ENCODE results near the gene TEPSIN. TPM values are rescaled to one million over a fixed set of nuclear protein-coding genes. Genes with fewer than 3 reads are reported as not detected.

Gene TEPSIN
- total and polyA plus RNA-seq, 4 donors, result 20.7 to 48.7 (median 31.1) TPM

DNA sequence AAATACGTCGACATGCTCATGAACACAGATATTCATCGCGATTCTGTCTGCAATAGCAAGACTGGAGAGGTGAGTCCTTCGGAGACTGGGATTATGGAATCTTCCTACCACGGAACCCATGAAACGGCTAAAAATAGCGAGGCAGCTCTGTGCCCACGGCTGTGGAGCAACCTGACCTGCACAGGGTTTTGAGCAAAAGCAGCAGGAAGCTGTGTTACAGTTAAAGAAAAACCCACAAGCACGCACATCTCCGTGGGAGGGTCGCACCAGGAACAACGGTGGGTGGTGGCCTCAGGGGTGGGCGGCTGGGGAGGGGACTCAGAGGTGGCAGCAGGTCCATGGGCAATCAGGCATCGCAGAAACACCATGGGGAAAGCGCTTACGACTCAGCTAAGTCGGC, 31.4 kb upstream of the TEPSIN start:
- H3K9ac ChIP-seq (ENCODE audit: insufficient read depth in 1 of 2, low read length in 2 of 2), result no peak overlapping the region
- ATAC-seq (ENCODE audit: insufficient read depth, low FRiP score), result no peak
- H3K27me3 ChIP-seq (ENCODE audit: control insufficient read depth in 3 of 3, insufficient read depth in 3 of 3, low read length in 2 of 3), result no peaks in the 10 kb centered on the region
- no peaks in the 10 kb centered on the region for H3K9me3 ChIP-seq (ENCODE audit: control insufficient read depth in 4 of 4, insufficient read depth in 3 of 4, low read length in 3 of 4)
- TF ChIP-seq, protein P1, sequence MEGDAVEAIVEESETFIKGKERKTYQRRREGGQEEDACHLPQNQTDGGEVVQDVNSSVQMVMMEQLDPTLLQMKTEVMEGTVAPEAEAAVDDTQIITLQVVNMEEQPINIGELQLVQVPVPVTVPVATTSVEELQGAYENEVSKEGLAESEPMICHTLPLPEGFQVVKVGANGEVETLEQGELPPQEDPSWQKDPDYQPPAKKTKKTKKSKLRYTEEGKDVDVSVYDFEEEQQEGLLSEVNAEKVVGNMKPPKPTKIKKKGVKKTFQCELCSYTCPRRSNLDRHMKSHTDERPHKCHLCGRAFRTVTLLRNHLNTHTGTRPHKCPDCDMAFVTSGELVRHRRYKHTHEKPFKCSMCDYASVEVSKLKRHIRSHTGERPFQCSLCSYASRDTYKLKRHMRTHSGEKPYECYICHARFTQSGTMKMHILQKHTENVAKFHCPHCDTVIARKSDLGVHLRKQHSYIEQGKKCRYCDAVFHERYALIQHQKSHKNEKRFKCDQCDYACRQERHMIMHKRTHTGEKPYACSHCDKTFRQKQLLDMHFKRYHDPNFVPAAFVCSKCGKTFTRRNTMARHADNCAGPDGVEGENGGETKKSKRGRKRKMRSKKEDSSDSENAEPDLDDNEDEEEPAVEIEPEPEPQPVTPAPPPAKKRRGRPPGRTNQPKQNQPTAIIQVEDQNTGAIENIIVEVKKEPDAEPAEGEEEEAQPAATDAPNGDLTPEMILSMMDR (IDR thresholded peaks at IDR 0.05; ENCODE audit: control extremely low read depth, extremely low read depth), result no peak
- DNase-seq, result no peak
- no peak overlapping the region for H3K4me3 ChIP-seq
- peaks cover 12 to 59% (median 28%) of the 10 kb centered on the region in 4 donors for H3K36me3 ChIP-seq (ENCODE audit: control insufficient read depth in 4 of 4, insufficient read depth in 4 of 4, low read length in 4 of 4)
- H3K4me1 ChIP-seq (ENCODE audit: control insufficient read depth in 5 of 5, insufficient read depth in 5 of 5, low read length in 5 of 5), result no peaks in the 10 kb centered on the region
- WGBS, 2 donors, result 73 to 89% methylated on average over 18 of the region's 18 CpGs
- H3K27ac ChIP-seq (ENCODE audit: low read depth in 1 of 2, low read length in 1 of 2), result no peak overlapping the region

DNA sequence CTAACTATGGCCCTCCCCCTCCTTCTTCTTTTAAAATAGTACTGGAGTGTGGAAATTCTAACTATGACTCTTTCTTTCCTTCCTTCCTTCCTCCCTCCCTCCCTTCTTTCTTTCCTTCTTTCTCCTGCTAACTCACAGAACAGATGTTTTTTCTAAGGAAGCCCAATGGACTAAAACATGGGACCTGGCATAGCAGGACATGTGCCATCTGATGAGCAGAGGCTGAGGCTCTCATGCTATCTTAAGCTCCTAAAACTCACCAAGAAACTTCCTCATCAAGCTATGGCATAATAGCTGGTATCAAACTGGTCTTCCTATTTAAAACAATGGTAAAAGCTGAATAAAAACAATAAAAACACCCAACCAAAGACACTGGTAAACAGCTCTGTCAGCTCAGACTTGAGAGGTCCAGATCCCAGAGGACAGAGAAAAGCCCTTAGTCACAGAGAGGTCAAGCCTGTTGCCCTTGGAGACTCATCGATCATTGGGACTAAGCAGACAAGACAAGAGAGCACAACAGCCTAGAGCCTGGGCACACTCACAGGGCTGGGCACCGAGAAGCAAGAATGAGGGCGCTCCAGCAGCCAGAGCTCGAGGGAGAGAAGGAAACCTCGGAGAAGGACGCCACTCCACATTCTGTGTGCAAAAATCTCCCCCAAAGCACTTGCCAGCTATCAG, 28.7 kb upstream of the TEPSIN start:
- ATAC-seq (ENCODE audit: insufficient read depth, low FRiP score), result no peak
- no peak overlapping the region for H3K27ac ChIP-seq (ENCODE audit: low read depth in 1 of 2, low read length in 1 of 2)
- TF ChIP-seq, protein P1 (IDR thresholded peaks at IDR 0.05; ENCODE audit: control extremely low read depth, extremely low read depth), result no peak
- DNase-seq, result no peak
- no peaks in the 10 kb centered on the region for H3K27me3 ChIP-seq (ENCODE audit: control insufficient read depth in 3 of 3, insufficient read depth in 3 of 3, low read length in 2 of 3)
- H3K36me3 ChIP-seq (ENCODE audit: control insufficient read depth in 4 of 4, insufficient read depth in 4 of 4, low read length in 4 of 4), result peaks cover 4 to 61% (median 16%) of the 10 kb centered on the region in 4 donors
- no peak overlapping the region for H3K9ac ChIP-seq (ENCODE audit: insufficient read depth in 1 of 2, low read length in 2 of 2)
- no peaks in the 10 kb centered on the region for H3K9me3 ChIP-seq (ENCODE audit: control insufficient read depth in 4 of 4, insufficient read depth in 3 of 4, low read length in 3 of 4)
- no peaks in the 10 kb centered on the region for H3K4me1 ChIP-seq (ENCODE audit: control insufficient read depth in 5 of 5, insufficient read depth in 5 of 5, low read length in 5 of 5)
- 89 to 90% methylated on average over 6 of the region's 6 CpGs for WGBS, 2 donors
- H3K4me3 ChIP-seq, result no peak overlapping the region

DNA sequence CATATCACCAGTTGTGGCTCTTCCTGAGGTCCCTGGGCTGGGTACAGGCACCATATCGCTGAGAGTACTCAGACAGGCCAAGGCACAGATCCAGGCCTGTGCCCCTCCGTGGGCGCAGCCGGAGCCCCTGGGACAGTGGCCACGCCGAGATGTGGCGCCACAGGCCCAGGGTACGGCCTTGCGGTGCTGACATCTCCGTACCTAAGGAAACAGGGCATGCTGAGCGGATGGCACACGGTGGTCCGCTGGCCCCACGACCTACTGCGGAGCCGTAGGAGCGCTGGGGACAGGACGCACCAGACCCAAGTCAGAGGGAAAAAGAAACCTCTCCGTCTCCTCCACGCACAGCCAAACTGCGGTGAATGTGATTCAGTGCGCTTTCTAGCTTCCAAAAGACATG, 26.7 kb upstream of the TEPSIN start:
- Histone ChIP-seq H3K9me3 (ENCODE audit: control insufficient read depth in 4 of 4, insufficient read depth in 3 of 4, low read length in 3 of 4) (no peaks in the 10 kb centered on the region), H3K4me3 (no peak overlapping the region), H3K36me3 (ENCODE audit: control insufficient read depth in 4 of 4, insufficient read depth in 4 of 4, low read length in 4 of 4) (peaks cover 0 to 67% (median 16%) of the 10 kb centered on the region in 4 donors), H3K27me3 (ENCODE audit: control insufficient read depth in 3 of 3, insufficient read depth in 3 of 3, low read length in 2 of 3) (no peaks in the 10 kb centered on the region), H3K27ac (ENCODE audit: low read depth in 1 of 2, low read length in 1 of 2) (no peak overlapping the region), H3K4me1 (ENCODE audit: control insufficient read depth in 5 of 5, insufficient read depth in 5 of 5, low read length in 5 of 5) (no peaks in the 10 kb centered on the region), H3K9ac (ENCODE audit: insufficient read depth in 1 of 2, low read length in 2 of 2) (no peak overlapping the region)
- TF ChIP-seq, protein P1 (IDR thresholded peaks at IDR 0.05; ENCODE audit: control extremely low read depth, extremely low read depth), result no peak
- 97% methylated on average over 22 of the region's 22 CpGs for WGBS, 2 donors
- DNase-seq, result no peak
- ATAC-seq (ENCODE audit: insufficient read depth, low FRiP score), result no peak

DNA sequence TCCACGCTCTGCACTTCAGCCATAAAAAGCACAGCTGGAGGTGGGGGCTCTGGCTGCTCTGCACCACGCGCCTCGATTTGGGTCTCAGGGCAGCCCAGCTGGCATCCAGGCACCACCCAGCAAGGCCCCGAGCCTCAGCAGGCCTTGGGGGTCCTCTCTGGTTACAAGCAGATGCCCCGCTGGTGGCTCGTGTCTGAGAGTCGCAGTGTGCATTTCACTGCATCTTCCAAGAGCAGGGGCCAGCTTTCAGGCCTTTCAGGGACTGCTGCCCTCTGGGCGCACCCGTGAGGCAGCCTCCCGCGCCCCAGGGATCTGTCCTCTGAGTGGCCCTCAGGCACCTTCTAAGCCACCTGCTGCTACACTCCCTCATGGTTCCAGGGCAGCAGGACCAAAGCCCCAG, 25.8 kb upstream of the TEPSIN start:
- DNase-seq (no peak), ATAC-seq (ENCODE audit: insufficient read depth, low FRiP score) (no peak)
- no peak overlapping the region for H3K27ac ChIP-seq (ENCODE audit: low read depth in 1 of 2, low read length in 1 of 2)
- TF ChIP-seq, protein P1 (IDR thresholded peaks at IDR 0.05; ENCODE audit: control extremely low read depth, extremely low read depth), result no peak
- peaks cover 0 to 70% (median 14%) of the 10 kb centered on the region in 4 donors for H3K36me3 ChIP-seq (ENCODE audit: control insufficient read depth in 4 of 4, insufficient read depth in 4 of 4, low read length in 4 of 4)
- no peak overlapping the region for H3K4me3 ChIP-seq
- WGBS, 2 donors, result 96 to 98% methylated on average over 12 of the region's 12 CpGs
- no peaks in the 10 kb centered on the region for H3K27me3 ChIP-seq (ENCODE audit: control insufficient read depth in 3 of 3, insufficient read depth in 3 of 3, low read length in 2 of 3)
- no peak overlapping the region for H3K9ac ChIP-seq (ENCODE audit: insufficient read depth in 1 of 2, low read length in 2 of 2)
- H3K9me3 ChIP-seq (ENCODE audit: control insufficient read depth in 4 of 4, insufficient read depth in 3 of 4, low read length in 3 of 4), result no peaks in the 10 kb centered on the region
- H3K4me1 ChIP-seq (ENCODE audit: control insufficient read depth in 5 of 5, insufficient read depth in 5 of 5, low read length in 5 of 5), result no peaks in the 10 kb centered on the region
